Measurements from ENCODE around the gene NSD2. TPM values are rescaled to one million over a fixed set of nuclear protein-coding genes. Genes with fewer than 3 reads are reported as not detected.

The NSD2 gene
- total RNA-seq, 1 donor from 2014 or later = 202 TPM

- Mint-ChIP-seq H3K9me3 (no peaks in the 10 kb centered on the region), H3K27me3 (ENCODE audit: insufficient read depth) (no peaks in the 10 kb centered on the region)
Observed at GRCh38 chr4:1976416-1977352, 105.5 kb downstream of the NSD2 start.

GRCh38 chr4:1978226-1978625, 107.0 kb downstream of the NSD2 start:
- Mint-ChIP-seq H3K27me3 (ENCODE audit: insufficient read depth) (no peaks in the 10 kb centered on the region), H3K4me3 (no peak overlapping the region), H3K27ac (no peak overlapping the region), H3K4me1 (ENCODE audit: low read depth) (no peaks in the 10 kb centered on the region), H3K9me3 (no peaks in the 10 kb centered on the region), H3K36me3 (ENCODE audit: low read depth) (peaks cover 39% of the 10 kb centered on the region)
- intact Hi-C loops (cut with micrococcal nuclease) = no loop called here
- DNase-seq (ENCODE audit: low spot score) = no peak

More at GRCh38 chr4:1976416-1977352, 105.5 kb downstream of the NSD2 start:
- H3K4me1 Mint-ChIP-seq (ENCODE audit: low read depth) = no peaks in the 10 kb centered on the region
- no peak overlapping the region for H3K27ac Mint-ChIP-seq
- no peak overlapping the region for H3K4me3 Mint-ChIP-seq
- H3K36me3 Mint-ChIP-seq (ENCODE audit: low read depth) = peaks cover 35% of the 10 kb centered on the region
- intact Hi-C loops (cut with micrococcal nuclease) = no loop called here
- DNase-seq (ENCODE audit: low spot score) = no peak

DNA sequence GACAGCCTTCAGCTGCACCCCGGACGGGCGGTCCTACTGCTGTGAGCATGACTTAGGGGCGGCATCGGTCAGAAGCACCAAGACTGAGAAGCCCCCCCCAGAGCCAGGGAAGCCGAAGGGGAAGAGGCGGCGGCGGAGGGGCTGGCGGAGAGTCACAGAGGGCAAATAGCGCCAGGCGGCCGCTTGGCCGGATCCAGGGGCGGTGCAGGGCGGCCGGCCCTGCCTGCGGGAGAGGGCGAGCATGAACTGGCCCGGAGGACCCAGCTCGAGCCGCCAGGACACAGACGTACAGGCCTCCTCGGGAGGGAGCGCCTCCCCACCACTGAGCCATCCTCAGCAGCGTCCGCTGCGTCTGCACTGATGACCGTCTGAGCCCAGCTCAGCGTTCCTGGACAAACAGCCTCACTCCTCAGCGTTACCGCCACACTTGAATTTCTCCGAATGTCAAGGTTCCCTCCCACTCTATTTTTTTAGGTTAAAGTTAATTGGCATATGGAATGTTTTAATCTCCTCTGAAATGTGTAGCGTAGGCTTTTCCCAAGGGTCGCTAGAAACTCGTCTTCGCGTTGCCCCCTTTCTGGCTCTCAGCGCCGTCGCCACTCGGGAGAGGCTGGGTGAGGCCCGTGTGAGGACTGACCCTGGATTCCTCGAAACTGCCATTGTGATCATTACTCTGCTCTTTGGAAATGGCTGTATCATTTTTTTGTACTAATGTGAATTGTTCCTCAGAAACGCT, 107.7 kb downstream of the NSD2 start:
- H3K4me1 Mint-ChIP-seq (ENCODE audit: low read depth) = no peaks in the 10 kb centered on the region
- no peaks in the 10 kb centered on the region for H3K27me3 Mint-ChIP-seq (ENCODE audit: insufficient read depth)
- no peaks in the 10 kb centered on the region for H3K9me3 Mint-ChIP-seq
- peaks cover 37% of the 10 kb centered on the region for H3K36me3 Mint-ChIP-seq (ENCODE audit: low read depth)
- no peak overlapping the region for H3K27ac Mint-ChIP-seq
- intact Hi-C loops (cut with micrococcal nuclease) = no loop called here
- no peak for DNase-seq (ENCODE audit: low spot score)
- no peak overlapping the region for H3K4me3 Mint-ChIP-seq

- H3K9me3 Mint-ChIP-seq = no peaks in the 10 kb centered on the region
- H3K4me1 Mint-ChIP-seq (ENCODE audit: low read depth) = no peaks in the 10 kb centered on the region
- H3K27ac Mint-ChIP-seq = no peak overlapping the region
- intact Hi-C loops (cut with micrococcal nuclease) = no loop called here
- H3K4me3 Mint-ChIP-seq = no peak overlapping the region
- peaks cover 34% of the 10 kb centered on the region for H3K36me3 Mint-ChIP-seq (ENCODE audit: low read depth)
- DNase-seq (ENCODE audit: low spot score) = no peak
- no peaks in the 10 kb centered on the region for H3K27me3 Mint-ChIP-seq (ENCODE audit: insufficient read depth)
Observed at GRCh38 chr4:1979477-1980196, 108.4 kb downstream of the NSD2 start.

- Mint-ChIP-seq H3K36me3 (ENCODE audit: low read depth) (peaks cover 31% of the 10 kb centered on the region), H3K4me3 (no peak overlapping the region), H3K9me3 (no peaks in the 10 kb centered on the region), H3K27ac (no peak overlapping the region), H3K27me3 (ENCODE audit: insufficient read depth) (no peaks in the 10 kb centered on the region), H3K4me1 (ENCODE audit: low read depth) (no peaks in the 10 kb centered on the region)
- intact Hi-C loops (cut with micrococcal nuclease) = no loop called here
- DNase-seq (ENCODE audit: low spot score) = no peak
Observed at GRCh38 chr4:1980561-1981041, 109.4 kb downstream of the NSD2 start.

DNA sequence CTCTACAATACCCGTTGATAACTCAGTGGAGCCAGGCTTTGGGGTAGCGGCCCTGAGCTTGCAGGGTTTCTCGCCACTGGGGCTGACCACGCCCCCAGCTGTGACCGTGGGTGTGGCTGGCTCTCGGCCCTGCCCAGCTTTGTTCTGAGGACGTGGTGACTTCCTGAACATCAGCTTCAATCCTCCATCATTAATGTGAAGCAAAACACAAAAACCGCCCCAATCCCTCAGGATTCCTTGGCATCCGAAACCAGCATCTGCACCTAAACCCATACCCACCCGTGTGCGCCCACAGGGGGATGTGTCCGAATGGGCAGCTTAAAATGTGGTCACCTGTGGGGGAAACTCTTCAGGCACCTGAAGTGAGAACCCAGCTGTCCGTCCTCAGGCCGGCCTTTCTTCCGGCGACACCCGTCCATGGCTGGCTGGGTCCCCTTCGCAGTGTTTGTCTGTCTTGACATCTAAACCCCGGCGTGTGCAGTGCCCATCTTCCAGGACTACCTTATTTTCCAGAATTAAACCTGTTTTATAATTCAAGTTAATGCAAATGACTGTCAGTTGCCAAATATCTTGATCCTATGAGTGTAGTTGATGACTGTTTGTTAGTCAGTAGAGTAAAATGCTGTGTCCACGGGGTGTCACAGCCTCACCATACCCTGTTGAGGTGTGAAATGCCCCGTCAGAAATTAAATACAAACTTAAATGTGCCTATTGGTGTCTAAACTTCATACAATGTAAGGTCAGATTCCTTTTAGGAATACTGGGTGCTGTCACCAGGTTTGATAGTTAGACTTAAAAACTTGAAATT, 110.3 kb downstream of the NSD2 start:
- no peaks in the 10 kb centered on the region for H3K27me3 Mint-ChIP-seq (ENCODE audit: insufficient read depth)
- intact Hi-C loops (cut with micrococcal nuclease) = no loop called here
- H3K4me1 Mint-ChIP-seq (ENCODE audit: low read depth) = no peaks in the 10 kb centered on the region
- H3K4me3 Mint-ChIP-seq = no peak overlapping the region
- no peaks in the 10 kb centered on the region for H3K9me3 Mint-ChIP-seq
- H3K27ac Mint-ChIP-seq = no peak overlapping the region
- peaks cover 27% of the 10 kb centered on the region for H3K36me3 Mint-ChIP-seq (ENCODE audit: low read depth)
- no peak for DNase-seq (ENCODE audit: low spot score)

- H3K27me3 Mint-ChIP-seq (ENCODE audit: insufficient read depth) = no peaks in the 10 kb centered on the region
- no peaks in the 10 kb centered on the region for H3K4me1 Mint-ChIP-seq (ENCODE audit: low read depth)
- intact Hi-C loops (cut with micrococcal nuclease) = no loop called here
- no peak for DNase-seq (ENCODE audit: low spot score)
- no peak overlapping the region for H3K4me3 Mint-ChIP-seq
- H3K36me3 Mint-ChIP-seq (ENCODE audit: low read depth) = peaks cover 27% of the 10 kb centered on the region
- H3K27ac Mint-ChIP-seq = no peak overlapping the region
- H3K9me3 Mint-ChIP-seq = no peaks in the 10 kb centered on the region
Observed at GRCh38 chr4:1982124-1983052, 111.2 kb downstream of the NSD2 start.

GRCh38 chr4:1983053-1983845, 112.1 kb downstream of the NSD2 start:
- no peak overlapping the region for H3K4me3 Mint-ChIP-seq
- H3K4me1 Mint-ChIP-seq (ENCODE audit: low read depth) = no peaks in the 10 kb centered on the region
- H3K27ac Mint-ChIP-seq = no peak overlapping the region
- DNase-seq (ENCODE audit: low spot score) = no peak
- no peaks in the 10 kb centered on the region for H3K9me3 Mint-ChIP-seq
- no peaks in the 10 kb centered on the region for H3K27me3 Mint-ChIP-seq (ENCODE audit: insufficient read depth)
- H3K36me3 Mint-ChIP-seq (ENCODE audit: low read depth) = peaks cover 27% of the 10 kb centered on the region
- intact Hi-C loops (cut with micrococcal nuclease) = no loop called here

GRCh38 chr4:1983846-1984405, 112.7 kb downstream of the NSD2 start:
- Mint-ChIP-seq H3K36me3 (ENCODE audit: low read depth) (peaks cover 32% of the 10 kb centered on the region), H3K4me1 (ENCODE audit: low read depth) (no peaks in the 10 kb centered on the region), H3K4me3 (no peak overlapping the region), H3K9me3 (no peaks in the 10 kb centered on the region), H3K27ac (no peak overlapping the region), H3K27me3 (ENCODE audit: insufficient read depth) (no peaks in the 10 kb centered on the region)
- DNase-seq (ENCODE audit: low spot score) = no peak
- intact Hi-C loops (cut with micrococcal nuclease) = no loop called here

DNA sequence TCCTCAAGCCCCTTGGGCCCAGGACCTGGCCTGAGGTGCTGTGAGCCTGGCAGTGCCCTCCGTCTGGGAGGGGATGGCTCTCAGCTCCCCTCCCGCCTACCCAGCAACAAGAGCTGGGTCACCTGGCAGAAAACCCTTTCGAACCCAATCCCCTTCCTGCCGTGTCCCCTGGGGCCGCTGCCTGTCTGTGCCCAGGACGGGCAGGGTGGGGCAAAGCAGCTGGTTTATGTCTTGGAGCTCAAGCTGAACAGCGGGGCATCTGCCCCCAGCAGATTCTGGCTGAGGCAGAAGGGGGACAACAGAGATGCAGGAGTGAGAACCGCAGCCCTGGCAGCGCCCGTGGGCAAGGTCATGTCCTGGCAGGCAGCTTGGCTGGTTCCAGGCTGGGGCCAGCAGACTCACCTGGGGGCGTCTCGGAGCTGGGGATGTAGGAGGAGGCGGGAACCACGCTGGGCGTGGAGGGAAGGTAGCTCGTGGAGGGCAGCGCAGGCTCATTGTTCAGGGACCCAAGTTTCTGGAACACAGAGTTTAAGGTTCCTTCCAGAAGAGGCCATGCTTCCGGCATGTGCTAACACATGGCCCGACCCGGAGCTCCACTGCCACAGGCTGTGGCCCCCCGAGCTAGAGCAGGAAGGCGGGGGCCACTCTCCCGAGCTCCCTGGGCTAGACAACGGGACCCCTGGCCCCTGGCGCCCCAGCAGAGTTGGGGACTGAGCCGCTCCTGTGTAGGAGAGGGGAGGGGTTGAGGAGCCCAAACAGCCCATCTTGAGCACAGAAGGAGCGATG, 113.4 kb downstream of the NSD2 start:
- Mint-ChIP-seq H3K4me1 (ENCODE audit: low read depth) (no peaks in the 10 kb centered on the region), H3K4me3 (no peak overlapping the region), H3K9me3 (no peaks in the 10 kb centered on the region), H3K27me3 (ENCODE audit: insufficient read depth) (no peaks in the 10 kb centered on the region), H3K36me3 (ENCODE audit: low read depth) (peaks cover 26% of the 10 kb centered on the region), H3K27ac (no peak overlapping the region)
- intact Hi-C loops (cut with micrococcal nuclease) = no loop called here
- no peak for DNase-seq (ENCODE audit: low spot score)
